Left ventricle myocardium superior (tissue), 1 donor: ENCODE results near the gene CALN1. TPM values are rescaled to one million over a fixed set of nuclear protein-coding genes. Genes with fewer than 3 reads are reported as not detected.
A peak's percentile ranks its signal among the peaks of the same experiment; 100 is the strongest.
"Not testable (repeated sequence)": the region's sequence is repeated elsewhere in the genome, so short reads cannot be mapped to it uniquely, and the experiment has no call there.

Experiments
- ATAC-seq: fragments of 200-7000 bp; cut with Tn5 transposase; one replicate; pipeline ENCODE4 v1.9.1; 2020; ENCODE audit warnings: mild to moderate bottlenecking, moderate library complexity
- DNase-seq: peaks from one replicate; pipeline ENCODE4 v3.0.0-alpha.2; 2020
- intact Hi-C: fragments of 100-400 bp; cut with micrococcal nuclease; formaldehyde crosslinking; loops from one replicate; pipeline ENCODE4 v1.11.0; 2022
- total RNA-seq: library from RNA; stranded (reverse); fragmentation: NEBNext Ultra II Directional; extraction: Animal tissue kit (Norgen Biotek cat#: 25700); gene quantifications from one replicate; pipeline ENCODE4 v1.2.1, GENCODE V29; 2021
- donor health status: DM: no; HTN: yes; CAD: no; lungs with severe emphysema.

Gene CALN1
- total RNA-seq, 1 donor from 2014 or later: not detected

DNA sequence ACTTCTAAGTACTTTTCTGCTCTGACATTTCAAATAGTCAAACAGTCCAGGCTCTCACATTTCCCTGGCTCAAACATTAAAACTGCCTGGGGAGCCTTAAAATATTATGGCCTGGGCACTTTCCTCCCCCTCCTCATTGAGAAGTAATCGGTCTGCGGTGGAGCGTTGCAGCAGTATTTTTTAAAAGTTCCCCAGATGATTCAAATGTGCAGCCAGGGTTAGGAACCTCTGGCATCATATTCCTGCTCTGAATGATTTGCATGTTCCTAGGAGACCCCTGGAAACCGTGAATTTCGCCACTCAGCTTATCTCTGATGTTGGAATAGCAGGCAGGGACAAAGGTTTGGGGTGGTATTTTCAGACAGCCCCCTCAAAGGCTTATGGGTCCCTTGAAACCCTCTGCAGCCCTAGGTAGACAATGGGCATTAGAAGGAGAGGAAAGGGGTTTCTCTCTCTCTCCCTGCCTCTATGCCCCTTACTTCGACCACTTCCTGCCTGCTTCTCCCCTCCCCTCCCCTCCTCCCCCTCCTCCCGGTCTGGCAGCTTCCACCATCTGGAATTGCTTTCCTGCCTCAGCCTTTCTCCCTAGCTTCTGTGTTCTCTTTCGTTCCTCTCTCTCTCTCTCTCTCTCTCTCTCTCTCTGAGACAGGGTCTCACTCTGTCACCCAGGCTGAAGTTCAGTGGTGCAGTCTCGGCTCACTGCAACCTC, 658.0 kb downstream of the CALN1 start:
- intact Hi-C loops: no loop called here
- DNase-seq (no peak), ATAC-seq (no peak)

DNA sequence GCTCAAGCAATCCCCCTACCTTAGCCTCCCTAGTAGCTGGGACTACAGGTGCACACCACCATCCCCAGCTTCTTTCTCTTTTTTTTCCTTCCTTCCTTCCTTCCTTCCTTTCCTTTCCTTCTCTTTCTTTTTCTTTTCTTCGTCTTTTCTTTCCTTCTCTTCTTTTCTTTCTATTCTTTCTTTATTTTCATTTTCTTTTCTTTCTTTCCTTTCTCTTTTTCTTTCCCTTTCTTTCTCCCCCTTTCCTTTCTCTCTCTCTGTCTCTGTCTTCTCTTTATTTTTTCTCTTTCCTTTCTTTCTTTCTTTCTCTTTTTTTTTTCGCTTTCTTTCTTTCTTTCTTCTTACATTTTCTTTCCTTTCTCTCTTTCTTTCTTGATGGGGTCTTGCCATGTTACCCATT, 658.9 kb downstream of the CALN1 start:
- no peak for ATAC-seq
- DNase-seq: no peak
- intact Hi-C loops: no loop called here

DNA sequence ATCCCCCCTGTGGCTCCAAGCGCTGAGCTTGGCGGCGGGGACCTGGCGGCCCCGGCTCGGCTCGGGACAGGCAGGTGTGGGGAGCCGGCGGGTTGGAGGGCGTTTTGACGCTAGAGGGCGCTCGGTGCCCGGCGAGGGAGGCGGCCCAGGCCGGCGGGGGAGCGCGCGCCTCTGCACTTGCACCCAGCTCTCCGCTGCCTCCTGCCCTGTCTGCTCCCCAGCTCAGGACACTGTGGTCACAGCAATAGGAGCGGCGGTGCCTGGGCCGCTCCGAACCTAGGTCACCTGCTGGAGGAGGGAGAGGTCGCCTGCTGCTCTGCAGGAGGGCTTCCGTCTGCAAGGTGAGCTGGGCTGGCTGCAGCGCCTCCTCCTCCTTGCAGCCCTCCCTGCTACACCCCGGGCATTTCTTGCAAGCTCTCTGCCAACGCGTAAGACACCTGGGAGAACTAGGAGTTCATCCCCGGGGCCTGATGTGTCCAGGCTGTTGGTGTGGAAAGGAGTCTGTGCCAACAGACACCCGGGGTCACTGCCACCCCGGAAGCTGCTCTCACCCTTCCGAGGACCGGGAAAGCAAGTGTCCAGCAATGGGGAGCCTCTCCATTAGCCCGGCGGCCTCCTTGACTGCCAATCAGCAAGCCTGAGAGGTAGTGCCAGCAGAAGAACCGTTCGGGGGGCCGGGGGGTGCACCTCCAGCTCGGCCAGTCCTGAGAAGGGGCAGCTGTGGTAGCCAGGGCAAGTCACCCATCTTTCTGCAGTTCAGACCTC, 659.8 kb downstream of the CALN1 start:
- DNase-seq (peak; percentile 73), ATAC-seq (peak; percentile 86)
- intact Hi-C loops: no loop called here

DNA sequence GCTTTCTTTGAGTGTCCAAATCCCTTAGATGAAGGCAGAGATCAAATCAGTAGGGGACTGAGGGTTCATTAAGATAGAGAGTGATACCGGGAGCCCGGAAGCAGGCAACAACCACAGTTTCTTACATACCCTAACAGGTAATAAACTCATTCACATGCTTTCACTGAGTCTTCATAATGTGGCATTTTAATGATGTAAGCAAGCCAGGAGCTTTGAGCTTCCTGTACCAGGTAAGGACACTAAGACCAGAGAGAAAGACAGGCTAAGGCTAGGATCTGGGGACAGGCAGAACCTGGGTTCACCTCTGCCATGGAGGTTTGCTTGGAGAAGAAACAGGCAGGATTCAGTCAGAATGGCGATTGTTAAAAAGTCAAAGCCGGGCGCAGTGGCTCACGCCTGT, 661.8 kb downstream of the CALN1 start:
- no peak for DNase-seq
- intact Hi-C loops: no loop called here
- ATAC-seq: no peak

- DNase-seq (no peak), ATAC-seq (no peak)
- intact Hi-C loops: no loop called here
Measured at GRCh38 chr7:71746006-71746405, 666.1 kb downstream of the CALN1 start.

DNA sequence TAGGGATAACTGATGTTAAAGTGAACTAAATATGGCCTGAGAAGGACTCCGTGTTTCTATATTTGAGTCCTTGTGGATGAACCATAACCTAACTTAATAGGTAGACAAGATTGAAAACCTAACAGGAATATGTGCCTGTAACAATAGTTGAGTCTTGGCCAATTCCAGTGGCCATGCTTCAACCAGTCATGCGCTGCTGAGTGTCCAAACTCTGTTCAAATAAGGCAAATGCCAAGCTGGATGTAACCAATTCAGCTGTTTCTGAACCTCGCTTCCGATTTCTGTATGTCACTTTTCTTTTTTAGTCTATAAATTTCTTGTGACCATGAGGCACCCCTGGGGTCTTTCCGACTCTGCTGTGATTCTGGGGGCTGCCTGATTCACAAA, 672.0 kb downstream of the CALN1 start:
- ATAC-seq (no peak), DNase-seq (no peak)
- intact Hi-C loops: no loop called here

DNA sequence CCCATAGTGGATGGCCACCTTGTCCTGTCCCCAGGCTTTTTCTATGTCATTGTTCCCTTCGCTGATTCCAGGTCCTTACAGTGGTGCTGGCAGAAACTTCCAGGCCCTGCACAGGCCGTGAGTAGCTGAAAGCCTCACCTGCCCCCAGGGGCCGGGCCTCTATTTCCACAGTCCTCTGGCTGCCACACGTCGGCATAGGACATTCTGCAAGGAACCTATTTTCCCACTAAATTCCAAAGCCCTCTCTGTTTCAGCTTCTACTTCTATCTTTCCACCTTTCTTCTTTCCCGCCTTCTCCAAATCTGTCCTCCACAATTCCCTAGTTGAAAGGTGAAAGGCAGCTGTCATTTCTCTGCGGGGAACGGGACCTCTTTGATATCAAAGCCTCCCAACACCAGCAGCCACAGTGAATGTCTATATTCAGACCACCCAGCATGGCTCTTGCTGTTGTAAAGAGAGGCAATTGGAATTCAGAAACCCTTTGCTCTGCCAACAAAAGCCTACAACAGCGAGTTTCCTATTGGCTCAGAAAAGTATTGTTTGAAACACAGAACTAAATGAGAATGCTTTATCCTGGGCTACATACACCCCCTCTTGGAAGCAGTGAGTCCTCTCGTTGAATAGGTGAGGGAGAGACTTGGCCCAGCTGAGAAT, 672.5 kb downstream of the CALN1 start:
- ATAC-seq (no peak), DNase-seq (no peak)
- intact Hi-C loops: no loop called here

DNA sequence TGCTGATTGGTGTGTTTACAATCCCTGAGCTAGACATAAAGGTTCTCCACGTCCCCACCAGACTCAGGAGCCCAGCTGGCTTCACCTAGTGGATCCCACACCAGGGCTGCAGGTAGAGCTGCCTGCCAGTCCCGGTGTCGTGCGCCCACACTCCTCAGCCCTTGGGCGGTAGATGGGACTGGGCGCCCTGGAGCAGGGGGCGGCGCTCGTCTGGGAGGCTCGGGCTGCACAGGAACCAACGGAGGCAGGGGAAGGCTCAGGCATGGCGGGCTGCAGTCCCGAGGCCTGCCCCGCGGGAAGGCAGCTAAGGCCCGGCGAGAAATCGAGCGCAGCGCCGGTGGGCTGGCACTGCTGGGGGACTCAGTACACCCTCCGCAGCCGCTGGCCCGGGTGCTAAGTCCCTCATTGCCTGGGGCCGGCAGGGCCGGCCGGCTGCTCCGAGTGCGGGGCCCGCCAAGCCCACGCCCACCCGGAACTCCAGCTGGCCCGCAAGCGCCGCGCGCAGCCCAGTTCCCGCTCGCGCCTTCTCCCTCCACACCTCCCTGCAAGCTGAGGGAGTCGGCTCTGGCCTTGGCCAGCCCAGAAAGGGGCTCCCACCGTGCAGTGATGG, 674.1 kb downstream of the CALN1 start:
- ATAC-seq, intact Hi-C loops, DNase-seq: not testable (repeated sequence)

- intact Hi-C loops: no loop called here
- DNase-seq (peak; percentile 53), ATAC-seq (peak; percentile 66)
Measured at GRCh38 chr7:71735961-71736556, 676.1 kb downstream of the CALN1 start.

- intact Hi-C loops: loop anchor here (5.0 kb wide), 1 partner anchor 876 kb away; no protein-coding TSS in a partner anchor
- ATAC-seq: peak; percentile 85
Measured at GRCh38 chr7:71733107-71733870, 678.8 kb downstream of the CALN1 start.

GRCh38 chr7:71731740-71732139, 680.4 kb downstream of the CALN1 start:
- intact Hi-C loops: loop anchor here (5.0 kb wide), 1 partner anchor 874 kb away; no protein-coding TSS in a partner anchor
- DNase-seq (no peak), ATAC-seq (no peak)

More at GRCh38 chr7:71733107-71733870, 678.8 kb downstream of the CALN1 start:
- peak; percentile 90 for DNase-seq
